Dermis microvascular lymphatic vessel endothelial cell (primary cell): ENCODE measurements around the gene PRTFDC1. TPM values are rescaled to one million over a fixed set of nuclear protein-coding genes. Genes with fewer than 3 reads are reported as not detected.
"Not testable (repeated sequence)": the region's sequence is repeated elsewhere in the genome, so short reads cannot be mapped to it uniquely, and the experiment has no call there.

Source experiments
- DNase-seq, 2 donors: peaks; one replicate each; pipeline versions ENCODE4 v3.0.0 to v3.0.0-alpha.2; 2010; ENCODE audit warnings: low read depth in 2 of 2
- total RNA-seq: library from RNA; depleted of rRNA; stranded (reverse); fragments of >200 nt; gene quantifications from 2 replicates; pipeline ENCODE4 v1.2.1, GENCODE V29; 2014

The PRTFDC1 gene
- total RNA-seq, 1 donor from 2014 or later, result 7.7 TPM

DNA sequence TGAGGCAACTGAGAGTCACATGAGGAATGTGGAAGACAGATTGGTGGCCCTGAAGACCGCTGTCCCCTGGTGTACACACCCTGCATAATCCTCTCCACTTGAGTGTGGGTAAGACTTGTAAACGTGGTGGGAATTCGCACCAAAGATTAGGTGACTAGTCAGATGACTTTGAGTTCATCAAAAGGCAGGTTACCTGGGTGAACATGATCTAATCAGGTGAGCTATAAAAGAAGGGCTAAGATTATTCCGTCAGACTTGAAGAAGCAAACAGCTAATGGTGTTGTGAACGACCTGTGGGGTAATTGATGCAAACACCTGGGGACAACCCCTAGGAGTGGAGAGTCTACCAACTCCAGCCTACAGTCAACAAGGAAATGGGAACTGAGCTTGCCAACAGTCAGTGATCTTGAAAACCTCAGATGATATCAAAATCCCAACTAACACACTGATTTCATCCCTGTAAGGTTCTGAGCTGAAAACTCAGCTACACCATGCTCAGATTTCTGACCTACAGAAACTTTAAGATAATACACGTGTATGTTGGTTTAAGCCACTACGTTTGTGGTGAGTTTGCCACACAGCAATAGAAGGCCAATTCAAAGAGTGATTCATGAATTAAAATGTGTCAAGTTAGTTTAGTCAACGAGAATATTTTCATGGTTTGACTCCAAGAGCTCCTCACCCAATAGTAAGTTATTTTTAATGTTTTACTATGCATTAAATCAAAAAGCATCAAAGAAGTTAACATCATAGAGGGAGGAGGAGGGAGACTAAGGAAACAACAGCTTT, 16.7 kb downstream of the PRTFDC1 start:
- no peak for DNase-seq

DNA sequence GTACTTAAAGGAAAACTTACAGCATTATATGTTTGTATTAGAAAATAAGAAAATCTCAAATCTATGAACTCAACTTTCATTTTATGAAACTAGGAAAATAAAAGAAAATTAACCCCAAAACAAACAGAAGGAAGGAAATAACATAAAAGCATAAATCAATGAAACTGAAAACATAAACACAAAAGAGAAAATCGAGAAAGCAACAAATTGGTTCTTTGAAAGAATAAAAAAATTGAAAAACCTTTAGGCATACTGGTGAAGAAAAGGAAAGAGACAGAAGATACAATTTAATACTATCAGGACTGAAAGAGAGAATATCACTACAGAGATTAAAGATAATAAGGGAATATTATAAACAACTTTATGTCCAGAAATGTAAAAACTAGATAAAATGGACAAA, 21.2 kb downstream of the PRTFDC1 start:
- DNase-seq, result no peak

GRCh38 chr10:24930427-24930826, 22.0 kb downstream of the PRTFDC1 start:
- DNase-seq, result no peak

DNA sequence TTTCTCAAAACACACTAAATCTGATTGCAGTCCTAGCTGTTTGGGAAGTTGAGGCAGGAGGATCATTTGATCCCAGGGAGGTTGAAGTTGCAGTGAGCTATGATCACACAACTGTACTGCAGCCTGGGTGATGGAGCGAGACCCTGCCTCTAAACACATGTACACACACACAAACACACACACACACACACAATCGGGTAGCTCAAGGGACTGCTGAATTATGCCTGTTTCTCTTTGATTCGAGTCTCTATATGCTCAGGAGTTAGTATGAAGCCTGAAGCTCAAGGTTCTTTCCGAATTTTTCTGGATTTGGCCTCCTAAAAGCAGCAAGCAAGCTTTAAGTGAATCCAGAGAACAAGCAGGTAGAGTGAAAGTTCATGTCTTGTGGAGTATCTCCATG, 22.5 kb downstream of the PRTFDC1 start:
- no peak for DNase-seq

DNA sequence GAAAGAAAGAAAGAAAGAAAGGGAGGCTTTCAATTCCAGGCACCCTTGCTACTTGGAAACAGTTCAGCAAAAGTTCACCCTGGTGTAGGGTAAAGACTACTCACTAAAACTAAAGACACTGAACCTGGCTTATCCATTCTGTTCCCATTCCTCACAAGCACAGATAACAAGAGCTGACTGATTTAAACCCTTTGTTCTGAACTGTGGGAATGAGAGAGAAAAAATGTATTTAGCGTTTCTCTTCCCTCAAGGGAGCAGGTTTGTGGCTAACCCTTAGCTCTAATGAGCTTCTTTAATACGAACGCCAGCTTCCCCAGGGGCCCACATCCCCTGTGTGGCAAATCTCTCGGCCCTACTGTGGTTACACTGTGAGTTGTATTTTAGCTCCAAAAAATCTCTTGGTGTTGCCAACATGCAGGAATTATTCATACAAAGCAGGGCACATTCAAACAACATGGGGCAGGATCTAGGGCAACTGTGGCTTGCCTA, 23.3 kb downstream of the PRTFDC1 start:
- DNase-seq, result no peak

GRCh38 chr10:24928163-24928562, 24.2 kb downstream of the PRTFDC1 start:
- DNase-seq, result no peak

- DNase-seq, result no peak
These were observed 25.8 kb downstream of the PRTFDC1 start for GRCh38 chr10:24926557-24926956.

GRCh38 chr10:24925799-24926198, 26.6 kb downstream of the PRTFDC1 start:
- DNase-seq, result no peak

DNA sequence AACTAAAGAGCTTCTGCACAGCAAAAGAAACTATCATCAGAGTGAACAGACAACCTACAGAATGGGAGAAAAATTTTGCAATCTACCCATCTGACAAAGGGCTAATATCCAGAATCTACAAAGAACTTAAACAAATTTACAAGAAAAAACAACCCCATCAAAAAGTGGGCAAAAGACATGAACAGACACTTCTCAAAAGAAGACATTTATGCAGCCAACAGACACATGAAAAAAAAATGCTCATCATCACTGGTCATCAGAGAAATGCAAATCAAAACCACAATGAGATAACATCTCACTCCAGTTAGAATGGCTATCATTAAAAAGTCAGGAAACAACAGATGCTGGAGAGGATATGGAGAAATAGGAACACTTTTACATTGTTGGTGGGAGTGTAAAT, 27.9 kb downstream of the PRTFDC1 start:
- DNase-seq, result not testable (repeated sequence)

DNA sequence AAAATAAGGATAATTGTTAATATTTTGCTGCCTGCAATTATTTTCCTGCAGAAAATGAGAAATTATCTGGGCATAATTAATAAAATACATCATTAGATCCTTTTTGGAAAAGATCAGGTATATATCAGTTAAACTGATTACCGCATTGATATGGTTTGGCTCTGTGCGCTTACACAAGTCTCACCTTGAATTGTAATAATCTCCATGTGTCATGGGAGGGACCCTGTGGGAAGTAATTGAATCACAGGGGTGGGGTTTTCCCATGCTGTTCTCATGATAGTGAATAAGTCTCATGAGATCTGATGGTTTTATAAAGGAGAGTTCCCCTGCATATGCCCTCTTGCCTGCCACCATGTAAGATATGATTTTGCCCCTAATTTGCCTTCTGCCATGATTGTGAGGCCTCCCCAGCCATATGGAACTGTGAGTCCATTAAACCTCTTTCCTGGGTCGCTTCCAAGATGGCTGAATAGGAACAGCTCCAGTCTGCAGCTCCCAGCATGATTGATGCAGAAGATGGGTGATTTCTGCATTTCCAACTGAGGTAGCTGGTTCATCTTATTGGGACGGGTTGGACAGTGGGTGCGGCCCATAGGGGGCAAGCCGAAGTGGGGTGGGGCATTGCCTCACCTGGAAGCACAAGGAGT, 30.1 kb downstream of the PRTFDC1 start:
- DNase-seq, result peak in 1 of 2 donors; percentile 24

DNA sequence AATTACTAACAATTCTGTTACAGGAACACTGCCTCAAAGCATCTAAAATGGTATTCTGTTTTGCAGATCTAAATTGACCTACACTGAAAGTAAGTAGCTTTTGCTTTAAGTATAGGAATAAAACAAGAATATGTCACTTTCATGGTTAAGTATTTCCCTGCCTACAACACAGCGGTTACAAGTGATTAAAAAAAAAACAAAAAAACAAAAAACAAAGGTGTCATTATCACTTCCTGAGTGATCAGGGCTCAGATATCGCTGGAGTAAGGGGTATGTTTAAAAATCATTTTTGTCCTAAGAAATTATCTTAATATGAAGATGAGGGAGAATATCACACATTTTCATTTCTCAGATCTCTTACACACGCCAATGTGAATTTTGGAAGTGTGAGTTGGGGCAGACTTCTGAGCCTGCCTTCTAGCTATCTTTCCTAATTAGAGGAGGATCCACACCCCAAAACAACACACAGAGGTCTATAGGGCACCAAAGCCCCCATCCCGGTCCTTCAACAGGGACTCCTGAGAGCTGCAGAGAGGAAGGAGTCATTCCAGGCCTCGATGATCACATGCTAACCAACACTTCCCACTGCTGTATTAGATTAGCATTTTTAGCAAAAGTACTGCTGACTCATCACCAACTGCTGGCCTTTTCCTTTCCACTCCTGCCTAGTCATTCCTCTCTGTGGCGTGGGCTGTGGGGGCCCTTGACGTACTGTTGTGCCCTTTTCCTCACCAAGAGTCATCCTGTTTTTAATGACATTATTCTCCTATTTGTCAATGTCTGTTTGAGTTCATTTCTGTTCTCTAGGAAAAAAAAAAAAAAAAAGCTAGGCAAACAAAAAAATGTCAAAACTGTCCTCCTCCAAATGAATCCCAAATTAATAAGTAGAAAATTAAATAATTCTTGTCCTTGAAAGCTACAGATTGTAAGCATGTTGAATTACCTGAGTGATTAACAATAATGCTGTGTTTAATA, 31.2 kb downstream of the PRTFDC1 start:
- peak; percentile 94 for DNase-seq

DNA sequence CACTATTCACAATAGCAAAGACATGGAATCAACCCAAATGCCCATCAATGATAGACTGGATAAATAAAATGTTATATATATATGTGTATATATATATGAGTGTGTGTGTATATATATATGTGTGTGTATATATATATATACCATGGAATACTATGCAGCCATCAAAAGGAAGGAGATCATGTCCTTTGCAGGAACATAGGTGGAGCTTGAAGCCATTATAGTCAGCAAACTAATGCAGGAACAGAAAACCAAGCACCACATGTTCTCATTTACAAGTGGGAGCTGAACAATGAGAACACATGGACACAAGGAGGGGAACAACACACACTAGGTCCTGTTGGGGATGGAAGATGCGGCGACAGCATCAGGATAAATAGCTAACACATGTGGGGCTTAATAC, 32.2 kb downstream of the PRTFDC1 start:
- not testable (repeated sequence) for DNase-seq

- DNase-seq, result not testable (repeated sequence)
These were observed 32.8 kb downstream of the PRTFDC1 start for GRCh38 chr10:24919629-24920028.

DNA sequence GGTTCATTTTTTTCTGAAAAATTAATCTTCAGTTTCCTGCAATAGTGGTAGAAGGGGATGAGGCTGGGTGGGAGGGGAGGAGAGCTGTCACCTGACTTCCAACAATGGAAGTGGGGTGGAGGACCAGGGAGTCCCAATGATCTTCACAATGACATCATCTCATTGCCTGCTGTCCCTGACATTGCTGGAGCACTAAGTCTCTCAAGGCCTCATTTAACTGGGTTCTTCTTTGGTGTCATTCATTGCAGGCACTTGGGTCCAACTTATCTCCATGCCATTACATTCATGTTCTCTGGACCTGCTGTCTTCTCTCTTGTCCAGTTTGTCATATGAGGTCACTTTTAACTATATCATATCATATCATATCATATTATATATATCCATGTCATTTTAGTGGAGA, 34.4 kb downstream of the PRTFDC1 start:
- no peak for DNase-seq

- DNase-seq, result no peak
These were observed 34.9 kb downstream of the PRTFDC1 start for GRCh38 chr10:24917493-24917892.

- DNase-seq, result no peak
These were observed 36.0 kb downstream of the PRTFDC1 start for GRCh38 chr10:24916365-24916764.

DNA sequence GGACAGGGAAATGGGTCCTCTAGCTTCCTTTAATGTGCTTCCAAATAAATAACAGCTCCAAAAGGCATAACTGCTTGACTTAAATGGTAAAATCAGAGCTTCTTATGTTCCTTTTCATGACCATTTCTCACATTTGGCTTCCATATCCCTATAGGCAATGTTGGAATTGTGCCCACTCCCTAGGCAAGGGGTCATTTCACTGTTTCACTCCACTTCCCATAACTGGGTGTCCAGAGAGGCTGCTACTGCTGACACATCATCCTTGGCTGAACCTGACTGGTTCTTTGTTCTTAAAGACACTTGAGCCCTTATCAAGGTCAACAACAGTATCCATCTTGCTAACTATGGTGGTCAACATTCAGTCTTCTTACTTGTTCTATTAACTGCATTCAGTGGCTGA, 37.1 kb downstream of the PRTFDC1 start:
- no peak for DNase-seq

DNA sequence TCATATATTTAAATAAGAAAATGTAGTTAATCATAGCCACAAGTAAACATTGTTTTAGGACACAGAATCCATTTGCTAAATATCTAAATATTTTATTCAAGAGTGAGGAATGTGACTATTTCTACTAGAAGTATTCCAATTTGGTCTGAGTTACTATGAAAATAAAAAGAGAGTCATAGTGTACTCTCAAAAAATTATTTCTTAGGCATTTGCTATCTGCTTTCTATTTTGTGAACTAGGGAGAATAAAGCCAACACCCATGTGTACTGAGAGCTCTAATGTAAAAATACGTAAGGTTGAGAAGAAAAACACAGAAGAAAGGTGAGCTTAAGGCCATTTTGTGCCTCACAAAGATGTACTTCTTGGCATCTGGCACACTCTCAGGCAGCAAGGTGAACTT, 38.3 kb downstream of the PRTFDC1 start:
- DNase-seq, result no peak

GRCh38 chr10:24912215-24912614, 40.2 kb downstream of the PRTFDC1 start:
- DNase-seq, result peak; percentile 42 to 70

DNA sequence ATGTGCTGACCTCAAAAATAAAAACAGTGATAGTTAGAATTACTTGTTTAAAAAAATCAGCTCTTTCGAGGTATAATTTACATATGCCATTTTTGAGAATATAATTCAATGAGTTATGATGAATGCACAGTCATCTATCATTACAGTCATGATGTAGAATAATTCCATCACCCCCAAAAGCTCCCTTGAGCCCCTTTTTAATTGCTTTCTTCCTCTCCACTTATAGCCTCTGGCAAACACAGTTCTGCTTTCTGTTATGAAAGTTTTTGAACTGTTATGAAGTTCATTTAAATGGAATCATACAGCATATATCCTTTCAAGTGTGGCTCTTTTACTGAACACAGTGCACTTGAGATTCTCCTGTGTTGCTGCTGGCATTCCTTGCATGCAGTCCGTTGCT, 41.4 kb downstream of the PRTFDC1 start:
- DNase-seq, result no peak

DNA sequence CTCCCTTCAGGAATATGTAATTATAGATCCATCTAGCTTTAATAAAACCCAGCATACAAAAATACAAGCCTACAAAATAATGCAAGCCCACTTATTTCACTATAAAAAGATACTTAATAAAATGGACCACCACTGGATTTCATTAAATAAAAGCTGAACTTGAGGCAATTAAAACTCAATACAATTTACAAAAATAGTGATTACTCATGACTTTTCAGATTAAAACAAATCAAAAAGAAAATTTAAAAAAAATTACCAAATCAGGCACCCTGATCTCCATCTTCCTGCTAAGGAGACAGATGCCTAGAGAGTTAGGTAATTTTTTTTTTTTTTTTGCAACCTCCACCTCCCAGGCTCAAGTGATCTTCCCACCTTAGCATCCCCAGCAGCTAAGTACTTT, 41.8 kb downstream of the PRTFDC1 start:
- no peak for DNase-seq
